GM12878 (cell line): Measurements from ENCODE around the gene CR1L. TPM values are rescaled to one million over a fixed set of nuclear protein-coding genes. Genes with fewer than 3 reads are reported as not detected.
A peak's percentile ranks its signal among the peaks of the same experiment; 100 is the strongest.

ENCODE experiments used
- ATAC-seq: fragments of 200-7000 bp; cut with Tn5 transposase; 3 replicates; pipeline ENCODE4 v1.9.1; 2020; ENCODE audit warnings: mild to moderate bottlenecking, moderate library complexity
- BruUV-seq: library from RNA; stranded (reverse); fragments of 400-500 nt; replicated peaks from 2 replicates; lab custom pipeline; 2021; lab: Mats Ljungman, UMichigan
- CTCF ChIA-PET: fragments of 300-600 bp; sonication (Branson Sonifier 250); formaldehyde crosslinking; extraction: SDS; loops from one replicate; lab custom pipeline; 2021; ENCODE audit warnings: inconsistent platforms; lab: Yijun Ruan, JAX
- POLR2A ChIA-PET: fragments of 350-600 bp; formaldehyde crosslinking; extraction: SDS; loops from one replicate; lab custom pipeline; 2021; ENCODE audit warnings: inconsistent platforms; lab: Charles Lee
- RAD21 ChIA-PET: fragments of 300-600 bp; sonication (Branson Sonifier 250); formaldehyde crosslinking; loops from one replicate; lab custom pipeline; 2023; ENCODE audit warnings: antibody characterized with exemption; ENCODE audit not compliant: unreplicated experiment; lab: Charles Lee
- SMC1A ChIA-PET: fragments of 300-600 bp; sonication (Branson Sonifier 250); formaldehyde crosslinking; loops from one replicate; lab custom pipeline; 2023; ENCODE audit not compliant: unreplicated experiment, uncharacterized antibody; lab: Charles Lee
- DNase-seq: peaks from one replicate; pipeline ENCODE4 v3.0.0-alpha.2; 2011; ENCODE audit warnings: low read depth, low spot score
- FAIRE-seq: peaks from 3 replicates; lab custom pipeline; 2011; peaks lifted over from hg19 to GRCh38; lab: Jason Lieb, UNC
- H2AFZ ChIP-seq: 2 replicates; pipeline ENCODE4 v1.6.0; 2011; ENCODE audit warnings: low read depth, low read length, control low read depth; ENCODE audit not compliant: control insufficient read depth
- H3K27ac ChIP-seq: 2 replicates; pipeline ENCODE4 v1.5.1; 2011; ENCODE audit warnings: control low read depth; ENCODE audit not compliant: control insufficient read depth, insufficient read depth
- H3K27me3 ChIP-seq, 2 experiments: replicated peaks in 1 of 2; 2 replicates each; pipeline versions ENCODE4 v1.6.0 to v1.6.1; 2011; ENCODE audit warnings: low read length in 1 of 2; ENCODE audit not compliant: control insufficient read depth in 2 of 2, insufficient read depth in 2 of 2
- H3K36me3 ChIP-seq, 2 experiments: 2 replicates each; pipeline ENCODE4 v1.5.1; 2011; ENCODE audit warnings: low read length in 1 of 2; ENCODE audit not compliant: control insufficient read depth in 2 of 2, insufficient read depth in 2 of 2
- H3K4me1 ChIP-seq: 2 replicates; pipeline ENCODE4 v1.6.1; 2011; ENCODE audit warnings: mild to moderate bottlenecking, low read length, moderate library complexity, mixed read lengths; ENCODE audit not compliant: control insufficient read depth, insufficient read depth
- H3K4me2 ChIP-seq: 2 replicates; pipeline ENCODE4 v1.6.0; 2011; ENCODE audit warnings: control low read depth; ENCODE audit not compliant: control insufficient read depth, insufficient read depth
- H3K4me3 ChIP-seq: fragments of 200-600 bp; sonication (generic); 2 replicates; pipeline ENCODE4 v1.5.1; 2016
- H3K79me2 ChIP-seq: 2 replicates; pipeline ENCODE4 v1.6.0; 2011; ENCODE audit warnings: low read length; ENCODE audit not compliant: control insufficient read depth, insufficient read depth
- H3K9ac ChIP-seq: 2 replicates; pipeline ENCODE4 v1.8.0; 2011; ENCODE audit warnings: low read length, control low read depth, mixed read lengths; ENCODE audit not compliant: control insufficient read depth, insufficient read depth
- H3K9me3 ChIP-seq: replicated peaks from 3 replicates; pipeline ENCODE4 v1.5.1; 2011; ENCODE audit warnings: mild to moderate bottlenecking, low read length; ENCODE audit not compliant: control insufficient read depth, insufficient read depth
- H4K20me1 ChIP-seq: 2 replicates; pipeline ENCODE4 v1.6.0; 2011; ENCODE audit not compliant: control insufficient read depth, insufficient read depth
- ATF7 ChIP-seq: fragments of 450-650 bp; IDR thresholded peaks from 2 replicates; pipeline ENCODE4 v1.6.1; 2016; ENCODE audit warnings: low read depth, mild to moderate bottlenecking
- CEBPB ChIP-seq, 2 experiments: fragments of 150-350 bp in 1 of 2; IDR thresholded peaks; 2 replicates each; pipeline ENCODE4 v1.6.1; 2012 to 2014; ENCODE audit warnings: low read depth in 2 of 2, low read length in 2 of 2, borderline replicate concordance in 1 of 2, inconsistent platforms in 1 of 2
- DPF2 ChIP-seq: fragments of 450-650 bp; IDR thresholded peaks from 2 replicates; pipeline ENCODE4 v1.6.1; 2017; ENCODE audit warnings: mild to moderate bottlenecking
- E4F1 ChIP-seq: fragments of 450-650 bp; IDR thresholded peaks from 2 replicates; pipeline ENCODE4 v1.6.1; 2018; ENCODE audit warnings: borderline replicate concordance, mild to moderate bottlenecking; ENCODE audit not compliant: partially characterized antibody
- LARP7 ChIP-seq: fragments of 450-650 bp; IDR thresholded peaks from 2 replicates; pipeline ENCODE4 v1.6.1; 2017; ENCODE audit warnings: mild to moderate bottlenecking
- MEF2B ChIP-seq: fragments of 450-650 bp; IDR thresholded peaks from 2 replicates; pipeline ENCODE4 v1.6.1; 2018; ENCODE audit warnings: mild to moderate bottlenecking, moderate library complexity; ENCODE audit not compliant: partially characterized antibody, poor library complexity, severe bottlenecking
- NR2F1 ChIP-seq: fragments of 450-650 bp; conservative IDR thresholded peaks from 2 replicates; pipeline ENCODE4 v1.6.1; 2017; ENCODE audit warnings: mild to moderate bottlenecking
- POLR2AphosphoS2 ChIP-seq: IDR thresholded peaks from 2 replicates; pipeline ENCODE4 v1.6.1; 2011; ENCODE audit warnings: low read depth, mild to moderate bottlenecking, low read length, improper control_type of control experiment, moderate library complexity
- PRDM15 ChIP-seq: fragments of 450-650 bp; formaldehyde crosslinking; IDR thresholded peaks from 2 replicates; pipeline ENCODE4 v1.4.0; 2020; ENCODE audit warnings: mild to moderate bottlenecking, moderate library complexity
- RAD51 ChIP-seq: fragments of 450-650 bp; IDR thresholded peaks from 2 replicates; pipeline ENCODE4 v1.6.1; 2016; ENCODE audit warnings: moderate library complexity, mild to moderate bottlenecking, inconsistent platforms
- RFX5 ChIP-seq: IDR thresholded peaks from 2 replicates; pipeline ENCODE4 v1.6.1; 2011; ENCODE audit warnings: low read depth, low read length, improper control_type of control experiment
- SKIL ChIP-seq: fragments of 450-650 bp; IDR thresholded peaks from 2 replicates; pipeline ENCODE4 v1.6.1; 2017; ENCODE audit warnings: mild to moderate bottlenecking, low read depth, inconsistent platforms; ENCODE audit not compliant: poor library complexity, severe bottlenecking
- TAF1 ChIP-seq: IDR thresholded peaks from 2 replicates; pipeline ENCODE4 v1.6.1; 2011; ENCODE audit warnings: mild to moderate bottlenecking, low read depth, low read length, borderline replicate concordance
- TARDBP ChIP-seq: IDR thresholded peaks from 2 replicates; pipeline ENCODE4 v1.6.1; 2016; ENCODE audit warnings: borderline replicate concordance
- YBX1 ChIP-seq: fragments of 450-650 bp; IDR thresholded peaks from 2 replicates; pipeline ENCODE4 v1.6.1; 2016; ENCODE audit warnings: antibody characterized with exemption
- WGBS: methylation state at CpG from one replicate; pipeline ENCODE4 v1.1.6; 2016; ENCODE audit warnings: low lambda C conversion rate; ENCODE audit not compliant: insufficient replicate concordance, insufficient coverage; ENCODE audit errors: missing lambda C conversion rate; 5-methylcytosine and 5-hydroxymethylcytosine counted together
- in situ Hi-C: fragments of 300-500 bp; cut with MboI; formaldehyde crosslinking; loops from 9 replicates; pipeline ENCODE4 v1.14.3; 2018; ENCODE audit warnings: mixed read lengths
- intact Hi-C: fragments of 100-400 bp; cut with micrococcal nuclease; formaldehyde crosslinking; loops from one replicate; pipeline ENCODE4 v1.14.2; 2022; ENCODE audit not compliant: unreplicated experiment
- polyA plus RNA-seq, 11 experiments: library from polyadenylated mRNA; depleted of rRNA in 4 of 11; unstranded in 6 of 11; stranded (reverse) in 5 of 11; fragments of >200 nt; fragmentation: Nextera tagmentation in 4 of 11; fragmentation: Illumina TruSeq in 1 of 11; extraction: Ambion mirVana in 4 of 11; extraction: Trizol in 1 of 11; gene quantifications; 1 replicate in 1 of 11; 2 replicates in 10 of 11; pipeline versions ENCODE4 v1.2.1 to v1.2.3, GENCODE V29; 2011 to 2016; ENCODE audit warnings: inconsistent platforms in 2 of 11, missing spikeins in 2 of 11, low read depth in 1 of 11
- total RNA-seq, 4 experiments: library from RNA; depleted of rRNA in 3 of 4; stranded (reverse); fragments of >200 nt in 3 of 4; fragmentation: Illumina TruSeq in 1 of 4; extraction: Trizol in 1 of 4; gene quantifications; 2 replicates each; pipeline versions ENCODE4 v1.2.1 to v1.2.3, GENCODE V29; 2013 to 2021

CR1L gene
- total and polyA plus RNA-seq, 10 of the 15 experiments (the other 5 are each of a cell fraction or from before 2014, with no cell fraction given), result 0.11 TPM; not detected in 9

- TF ChIP-seq SKIL (no peak), NR2F1 (no peak), ATF7 (no peak), TAF1 (no peak), RFX5 (no peak)
Observed at GRCh38 chr1:207752456-207752998, 107.6 kb downstream of the CR1L start (continued).

GRCh38 chr1:207753611-207754010, 108.7 kb downstream of the CR1L start:
- RAD21 ChIA-PET, result no interaction called here
- no peak overlapping the region for H3K27ac ChIP-seq
- peaks cover 11% of the 10 kb centered on the region for H3K4me1 ChIP-seq
- H3K4me2 ChIP-seq, result peak overlapping the region; percentile 80
- in situ Hi-C loops, result no loop called here
- H2AFZ ChIP-seq, result no peak overlapping the region
- ATAC-seq, result no peak
- POLR2A ChIA-PET, result interaction anchor here (0.8 to 1.3 kb wide), 2 partner anchors 79 to 119 kb away, joined by 4 read pairs; no protein-coding TSS in a partner anchor
- H3K9ac ChIP-seq, result no peak overlapping the region
- no peaks in the 10 kb centered on the region for H4K20me1 ChIP-seq
- SMC1A ChIA-PET, result interaction anchor here (2.4 kb wide), 1 partner anchor 209 kb away, joined by 6 read pairs; no protein-coding TSS in a partner anchor
- CTCF ChIA-PET, result interaction anchor here (1.1 to 4.2 kb wide), 2 partner anchors 44 to 69 kb away, joined by 3 to 29 read pairs; no protein-coding TSS in a partner anchor
- H3K79me2 ChIP-seq, result peaks cover 57% of the 10 kb centered on the region
- H3K4me3 ChIP-seq, result peak overlapping the region; percentile 84
- 95% methylated on average over 7 of the region's 7 CpGs for WGBS
- DNase-seq, result no peak
- intact Hi-C loops, result no loop called here
- H3K27me3 ChIP-seq, result no peaks in the 10 kb centered on the region
- BruUV-seq, result no TSS peak
- FAIRE-seq, result no peak
- no peaks in the 10 kb centered on the region; the same call in 2 of the 3 replicates for H3K9me3 ChIP-seq
- no peaks in the 10 kb centered on the region; a peak in 1 of 4 replicates for H3K36me3 ChIP-seq
- no peak for TF ChIP-seq LARP7
- TF ChIP-seq E4F1, result no peak
- TF ChIP-seq RAD51, result no peak
- no peak for TF ChIP-seq POLR2AphosphoS2
- no peak for TF ChIP-seq YBX1
- TF ChIP-seq DPF2, result no peak
- no peak for TF ChIP-seq CEBPB (IDR thresholded peaks at IDR 0.05; ENCODE audit: borderline replicate concordance in 1 of 2, low read depth in 2 of 2, low read length in 2 of 2)
- TF ChIP-seq TARDBP, result no peak
- no peak for TF ChIP-seq MEF2B
- TF ChIP-seq PRDM15 (CRISPR knock-in tag), result no peak
